Heart left ventricle (tissue), 13 donors: Measurements from ENCODE around the gene CAVIN4.

Experiments
- POLR2A ChIP-seq, 2 donors: fragments of 450-650 bp; IDR thresholded peaks; one replicate each; pipeline ENCODE4 v1.6.1; 2017; ENCODE audit warnings: antibody characterized with exemption in 2 of 2, mild to moderate bottlenecking in 2 of 2, moderate library complexity in 2 of 2
- TF ChIP-seq, protein P1 (sequence below), 12 donors: fragments of 200-600 bp; sonication (generic) in 4 of 12; IDR thresholded peaks; one replicate each; pipeline versions ENCODE4 v1.5.0 to v1.8.0; 2018 to 2022; ENCODE audit warnings: antibody characterized with exemption in 12 of 12, mild to moderate bottlenecking in 5 of 12
- donor health status: ischemic (EF 13 %, LVEDD 7.1; RV severe dilation, severe dysfunction).
- donor health status: DM: no; HTN: yes; CAD: no.
- donor health status: DM: no; HTN: no; CAD: no.
- donor health status: ischemic (EF 25% LVEDD 6.9; RV normal size, moderate dysfunction).
- donor health status: ischemic (EF 25% LVEDD 5.7; RV mildly dilated, moderate dysfunction).
- donor health status: ischemic (EF 35%, LVEDD 5.7; RV mildly dilated, moderate dysfunction).
- donor health status: nonischemic (EF 11% LVEDD 7.7; RV severe dilation, severe dysfunction).
- donor health status: DM: yes; HTN: yes; CAD: no.
- donor health status: PGD.
- donor health status: ischemic (EF 29% LVEDD 5.4; RV normal size, mild dysfunction).
- donor health status: nonischemic (EF 23%, LVEDD 6.1; RV moderate dilation, normal function).

- no peak for TF ChIP-seq POLR2A (IDR thresholded peaks at IDR 0.05)
- TF ChIP-seq, protein P1, sequence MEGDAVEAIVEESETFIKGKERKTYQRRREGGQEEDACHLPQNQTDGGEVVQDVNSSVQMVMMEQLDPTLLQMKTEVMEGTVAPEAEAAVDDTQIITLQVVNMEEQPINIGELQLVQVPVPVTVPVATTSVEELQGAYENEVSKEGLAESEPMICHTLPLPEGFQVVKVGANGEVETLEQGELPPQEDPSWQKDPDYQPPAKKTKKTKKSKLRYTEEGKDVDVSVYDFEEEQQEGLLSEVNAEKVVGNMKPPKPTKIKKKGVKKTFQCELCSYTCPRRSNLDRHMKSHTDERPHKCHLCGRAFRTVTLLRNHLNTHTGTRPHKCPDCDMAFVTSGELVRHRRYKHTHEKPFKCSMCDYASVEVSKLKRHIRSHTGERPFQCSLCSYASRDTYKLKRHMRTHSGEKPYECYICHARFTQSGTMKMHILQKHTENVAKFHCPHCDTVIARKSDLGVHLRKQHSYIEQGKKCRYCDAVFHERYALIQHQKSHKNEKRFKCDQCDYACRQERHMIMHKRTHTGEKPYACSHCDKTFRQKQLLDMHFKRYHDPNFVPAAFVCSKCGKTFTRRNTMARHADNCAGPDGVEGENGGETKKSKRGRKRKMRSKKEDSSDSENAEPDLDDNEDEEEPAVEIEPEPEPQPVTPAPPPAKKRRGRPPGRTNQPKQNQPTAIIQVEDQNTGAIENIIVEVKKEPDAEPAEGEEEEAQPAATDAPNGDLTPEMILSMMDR (IDR thresholded peaks at IDR 0.05) = no peak
Observed at GRCh38 chr9:100623969-100624368, 46.1 kb downstream of the CAVIN4 start.
